ENCODE measurements around the gene IL19. TPM values are rescaled to one million over a fixed set of nuclear protein-coding genes. Genes with fewer than 3 reads are reported as not detected.

Gene IL19
- total and polyA plus RNA-seq, 2 donors from 2014 or later = 0.41 to 3.6 TPM

GRCh38 chr1:206859082-206859521 is 88.5 kb downstream of the IL19 start:
- H3K27ac ChIP-seq (ENCODE audit: low read depth in 2 of 2, low read length in 2 of 2) = no peak overlapping the region
- H3K27me3 ChIP-seq (ENCODE audit: control insufficient read depth, insufficient read depth, low read length) = no peaks in the 10 kb centered on the region
- no peak overlapping the region for H3K4me3 ChIP-seq (ENCODE audit: low read length in 3 of 3)
- no peaks in the 10 kb centered on the region for H3K9me3 ChIP-seq (ENCODE audit: control insufficient read depth in 2 of 3, insufficient read depth in 1 of 3, low read length in 3 of 3)
- H3K9ac ChIP-seq (ENCODE audit: low read length in 3 of 3) = no peak overlapping the region
- DNase-seq (no peak), FAIRE-seq (no peak)
- no peaks in the 10 kb centered on the region for H3K4me1 ChIP-seq (ENCODE audit: control insufficient read depth in 2 of 3, insufficient read depth in 2 of 3, low read depth in 1 of 3, low read length in 3 of 3)
- H3K36me3 ChIP-seq (ENCODE audit: control insufficient read depth in 2 of 3, insufficient read depth in 3 of 3, low read length in 3 of 3) = no peaks in the 10 kb centered on the region
- intact Hi-C loops (cut with DNase I) = no loop called here
- no peak for TF ChIP-seq CTCF (IDR thresholded peaks at IDR 0.05; ENCODE audit: borderline replicate concordance, extremely low read depth, insufficient read depth)

GRCh38 chr1:206860165-206860564 is 89.6 kb downstream of the IL19 start:
- Histone ChIP-seq H3K27ac (ENCODE audit: low read depth in 2 of 2, low read length in 2 of 2) (no peak overlapping the region), H3K27me3 (ENCODE audit: control insufficient read depth, insufficient read depth, low read length) (no peaks in the 10 kb centered on the region), H3K4me3 (ENCODE audit: low read length in 3 of 3) (no peak overlapping the region), H3K9me3 (ENCODE audit: control insufficient read depth in 2 of 3, insufficient read depth in 1 of 3, low read length in 3 of 3) (no peaks in the 10 kb centered on the region), H3K36me3 (ENCODE audit: control insufficient read depth in 2 of 3, insufficient read depth in 3 of 3, low read length in 3 of 3) (no peaks in the 10 kb centered on the region), H3K9ac (ENCODE audit: low read length in 3 of 3) (no peak overlapping the region), H3K4me1 (ENCODE audit: control insufficient read depth in 2 of 3, insufficient read depth in 2 of 3, low read depth in 1 of 3, low read length in 3 of 3) (no peaks in the 10 kb centered on the region)
- no peak for FAIRE-seq
- TF ChIP-seq CTCF (IDR thresholded peaks at IDR 0.05; ENCODE audit: borderline replicate concordance, extremely low read depth, insufficient read depth) = no peak
- intact Hi-C loops (cut with DNase I) = no loop called here
- DNase-seq = no peak

DNA sequence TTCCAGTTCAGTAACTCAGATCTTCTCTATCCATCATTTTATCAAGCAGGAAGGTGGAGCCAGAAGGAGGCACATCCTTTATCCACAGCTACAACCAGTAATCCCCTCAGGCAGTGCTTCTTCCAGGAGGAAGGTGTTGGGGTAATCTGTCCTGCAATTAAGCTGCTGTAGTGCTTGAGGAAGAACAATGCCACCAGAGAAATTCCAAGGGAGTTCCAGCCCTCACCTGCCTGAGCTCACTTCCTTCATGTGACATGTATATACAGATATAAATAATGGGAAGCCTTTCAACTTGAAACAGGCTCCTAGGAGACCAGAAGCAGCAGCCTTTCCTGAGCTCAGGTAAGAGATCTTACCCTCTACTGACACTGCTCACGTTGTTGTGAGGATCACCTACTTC is 92.7 kb downstream of the IL19 start:
- DNase-seq = no peak
- intact Hi-C loops (cut with DNase I) = no loop called here
- Histone ChIP-seq H3K9ac (ENCODE audit: low read length in 3 of 3) (no peak overlapping the region), H3K27me3 (ENCODE audit: control insufficient read depth, insufficient read depth, low read length) (no peaks in the 10 kb centered on the region), H3K36me3 (ENCODE audit: control insufficient read depth in 2 of 3, insufficient read depth in 3 of 3, low read length in 3 of 3) (no peaks in the 10 kb centered on the region), H3K9me3 (ENCODE audit: control insufficient read depth in 2 of 3, insufficient read depth in 1 of 3, low read length in 3 of 3) (no peaks in the 10 kb centered on the region), H3K4me3 (ENCODE audit: low read length in 3 of 3) (no peak overlapping the region), H3K4me1 (ENCODE audit: control insufficient read depth in 2 of 3, insufficient read depth in 2 of 3, low read depth in 1 of 3, low read length in 3 of 3) (no peaks in the 10 kb centered on the region), H3K27ac (ENCODE audit: low read depth in 2 of 2, low read length in 2 of 2) (no peak overlapping the region)
- no peak for FAIRE-seq
- TF ChIP-seq CTCF (IDR thresholded peaks at IDR 0.05; ENCODE audit: borderline replicate concordance, extremely low read depth, insufficient read depth) = no peak
